ENCODE measurements around the gene LRPPRC.

LRPPRC gene

DNA sequence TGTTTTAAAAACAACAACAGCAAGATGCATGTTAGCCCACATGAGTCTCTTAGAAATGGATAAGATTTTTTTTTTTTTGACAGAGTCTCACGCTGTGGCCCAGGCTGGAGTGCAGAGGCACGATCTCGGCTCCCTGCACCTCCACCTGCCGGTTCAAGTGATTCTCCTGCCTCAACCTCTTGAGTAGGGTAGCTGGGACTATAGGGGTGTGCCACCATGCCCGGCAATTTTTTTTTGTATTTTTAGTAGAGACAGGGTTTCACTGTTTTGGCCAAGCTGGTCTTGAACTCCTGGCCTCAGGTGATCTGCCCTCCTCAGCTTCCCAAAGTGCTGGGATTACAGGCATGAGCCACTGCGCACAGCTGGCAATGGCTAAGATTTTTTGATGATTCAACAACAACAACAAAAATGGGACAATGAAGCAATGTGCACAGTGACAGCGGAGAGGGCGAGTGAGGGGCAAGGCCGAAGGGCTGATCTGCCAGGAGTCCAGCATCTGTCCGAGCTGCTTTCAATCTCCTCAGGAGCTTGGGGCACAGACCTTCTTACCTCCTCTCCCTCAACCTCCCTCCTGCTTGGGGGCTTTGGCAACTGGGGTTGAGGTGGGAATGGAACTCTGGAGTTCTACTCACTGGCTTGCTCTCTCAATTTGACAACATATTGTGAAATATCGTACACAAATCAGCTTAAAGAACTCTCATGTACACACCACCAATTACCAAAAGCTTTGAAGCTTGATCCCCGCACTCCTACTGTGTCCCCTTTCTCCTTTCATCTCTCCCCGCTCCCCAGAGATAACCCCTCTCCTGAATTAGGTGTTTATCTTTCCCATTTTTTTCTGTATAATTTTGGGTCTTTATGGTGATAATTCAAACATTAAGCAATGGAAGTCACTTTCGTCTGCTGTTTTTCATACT lies 153.6 kb downstream of the LRPPRC start:
- no peak for TF ChIP-seq GATA2 (IDR thresholded peaks at IDR 0.05; ENCODE audit: low read depth, low read length)
- no peak for TF ChIP-seq GATA3 (IDR thresholded peaks at IDR 0.05; ENCODE audit: low read depth, low read length)

DNA sequence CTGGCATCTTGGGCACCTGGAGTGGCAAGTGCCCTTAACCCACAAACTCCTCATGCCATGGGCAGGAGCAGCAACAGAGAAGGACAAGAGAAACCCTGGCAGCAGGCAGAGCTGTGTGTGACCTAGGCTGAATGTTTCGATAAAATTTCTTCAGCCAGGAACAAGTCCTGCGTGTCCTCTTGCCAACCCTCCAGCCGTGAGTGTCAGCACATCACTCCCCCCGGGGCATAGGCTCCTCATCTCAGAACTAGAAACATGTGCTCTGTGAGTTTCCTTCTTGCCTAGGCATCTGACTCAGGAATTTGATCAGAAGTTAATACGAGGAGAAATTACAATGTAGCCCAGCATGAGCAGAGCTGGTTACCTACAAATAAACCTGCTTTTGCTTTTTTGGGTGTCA lies 154.8 kb downstream of the LRPPRC start:
- TF ChIP-seq GATA3 (IDR thresholded peaks at IDR 0.05; ENCODE audit: low read depth, low read length): no peak
- no peak for TF ChIP-seq GATA2 (IDR thresholded peaks at IDR 0.05; ENCODE audit: low read depth, low read length)

GRCh38 chr2:43839776-43840564 lies 155.8 kb downstream of the LRPPRC start:
- no peak for TF ChIP-seq GATA3 (IDR thresholded peaks at IDR 0.05; ENCODE audit: low read depth, low read length)
- no peak for TF ChIP-seq GATA2 (IDR thresholded peaks at IDR 0.05; ENCODE audit: low read depth, low read length)

DNA sequence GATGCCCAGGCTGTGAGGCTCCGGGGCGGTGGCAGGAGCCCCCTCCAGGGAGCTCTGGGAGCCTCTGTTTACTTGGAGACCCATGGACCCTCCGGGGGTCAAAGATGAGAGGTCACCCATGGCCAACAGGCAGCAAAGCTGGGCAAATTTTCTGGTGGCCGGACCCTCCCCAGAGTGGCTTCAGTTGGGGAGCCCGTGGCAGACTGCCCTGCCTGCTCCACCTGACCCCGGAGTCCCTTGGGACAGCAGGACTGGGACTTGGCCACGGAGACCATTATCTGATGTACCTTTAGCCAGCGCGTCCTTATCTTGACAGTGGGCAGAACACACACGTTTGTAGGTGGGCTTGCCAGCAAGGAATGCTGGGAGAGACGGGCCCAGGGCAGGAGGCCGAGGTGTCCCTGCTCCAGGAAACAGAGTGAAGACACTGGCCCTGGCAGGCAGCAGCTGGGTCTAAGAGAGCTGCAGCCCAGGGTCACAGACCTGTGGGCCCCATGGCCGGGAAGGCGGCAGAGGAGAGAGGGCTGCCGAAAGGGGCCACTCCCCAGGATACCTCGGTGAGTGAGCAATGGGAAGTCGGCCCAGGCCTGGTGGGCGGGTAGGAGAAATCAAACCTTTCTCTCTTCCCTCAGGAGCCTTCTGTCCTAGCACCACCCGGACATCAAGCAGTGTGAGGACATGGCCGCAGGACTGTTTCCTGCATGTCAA lies 157.1 kb downstream of the LRPPRC start, which contains the start of the genes ABCG5 and ABCG8:
ABCG5 (minus strand) TSS at position 280 of the 708 bp plus-strand sequence; CDS start at position 120, 160 bp downstream.
ABCG8 (plus strand) TSS at position 412 of the 708 bp plus-strand sequence; CDS start at position 495, 83 bp downstream.
- TF ChIP-seq GATA3 (IDR thresholded peaks at IDR 0.05; ENCODE audit: low read depth, low read length) (no peak), GATA2 (IDR thresholded peaks at IDR 0.05; ENCODE audit: low read depth, low read length) (no peak)

- TF ChIP-seq GATA2 (IDR thresholded peaks at IDR 0.05; ENCODE audit: low read depth, low read length) (no peak), GATA3 (IDR thresholded peaks at IDR 0.05; ENCODE audit: low read depth, low read length) (no peak)
Measured at GRCh38 chr2:43837831-43838559, 157.8 kb downstream of the LRPPRC start.

DNA sequence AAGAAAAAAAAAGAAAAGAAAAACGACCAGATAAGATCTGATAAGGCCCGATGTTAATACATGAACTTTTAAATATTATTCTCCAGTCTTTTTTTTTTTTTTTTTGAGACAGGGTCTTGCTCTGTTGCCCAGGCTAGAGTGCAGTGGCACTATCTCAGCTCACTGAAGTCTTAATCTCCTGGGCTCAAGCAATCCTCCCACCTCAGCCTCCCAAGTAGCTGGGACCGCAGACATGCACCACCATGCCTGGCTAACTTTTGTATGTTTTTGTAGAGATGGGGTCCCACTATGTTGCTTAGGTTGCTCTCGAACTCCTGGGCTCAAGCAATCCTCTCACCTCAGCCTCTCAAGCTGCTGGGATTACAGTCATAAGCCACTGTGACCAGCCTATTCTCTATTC lies 158.8 kb downstream of the LRPPRC start:
- no peak for TF ChIP-seq GATA3 (IDR thresholded peaks at IDR 0.05; ENCODE audit: low read depth, low read length)
- TF ChIP-seq GATA2 (IDR thresholded peaks at IDR 0.05; ENCODE audit: low read depth, low read length): no peak

Data from SH-SY5Y (cell line).